CD4-positive, alpha-beta T cell treated with Interleukin-6 for 4 hours (primary cell): ENCODE results near the gene MEIOSIN.

Experiments
- DNase-seq: peaks from one replicate; pipeline ENCODE4 v3.0.0-alpha.2; 2020; ENCODE audit warnings: mixed read lengths

The MEIOSIN gene

GRCh38 chr19:45764945-45765701 lies 31.9 kb downstream of the MEIOSIN start:
- no peak for DNase-seq

GRCh38 chr19:45765702-45766295 lies 32.6 kb downstream of the MEIOSIN start:
- DNase-seq, result no peak

DNA sequence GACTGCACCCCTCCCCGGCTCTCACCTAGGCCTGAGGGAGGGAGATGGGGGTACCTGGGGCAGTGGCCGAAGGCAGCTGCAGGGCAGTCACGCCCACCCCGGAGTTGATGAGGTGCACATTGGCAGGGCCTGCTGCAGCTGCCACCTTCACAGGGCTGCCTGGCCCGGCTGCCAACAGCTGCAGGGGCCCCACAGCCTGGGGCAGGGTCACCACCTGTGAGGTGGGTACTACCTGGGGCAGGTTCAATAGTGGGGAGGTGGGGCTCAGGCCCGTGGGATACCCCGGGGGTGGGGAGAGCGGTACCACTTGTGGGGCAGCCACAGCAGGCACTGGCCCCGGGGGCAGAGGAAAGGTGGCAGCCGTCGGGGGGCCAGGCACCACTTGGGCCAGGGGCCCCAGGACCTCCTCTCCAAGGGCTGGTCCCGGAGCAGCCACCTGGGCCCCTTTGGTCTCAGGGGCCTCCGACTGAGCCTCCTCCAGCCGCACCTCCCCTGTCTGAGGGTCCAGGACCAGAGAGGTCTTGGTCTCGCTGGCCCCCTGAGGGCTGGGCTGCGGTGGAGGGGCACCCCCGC lies 33.1 kb downstream of the MEIOSIN start:
- DNase-seq, result no peak

GRCh38 chr19:45766869-45767346 lies 33.7 kb downstream of the MEIOSIN start:
- DNase-seq, result no peak

DNA sequence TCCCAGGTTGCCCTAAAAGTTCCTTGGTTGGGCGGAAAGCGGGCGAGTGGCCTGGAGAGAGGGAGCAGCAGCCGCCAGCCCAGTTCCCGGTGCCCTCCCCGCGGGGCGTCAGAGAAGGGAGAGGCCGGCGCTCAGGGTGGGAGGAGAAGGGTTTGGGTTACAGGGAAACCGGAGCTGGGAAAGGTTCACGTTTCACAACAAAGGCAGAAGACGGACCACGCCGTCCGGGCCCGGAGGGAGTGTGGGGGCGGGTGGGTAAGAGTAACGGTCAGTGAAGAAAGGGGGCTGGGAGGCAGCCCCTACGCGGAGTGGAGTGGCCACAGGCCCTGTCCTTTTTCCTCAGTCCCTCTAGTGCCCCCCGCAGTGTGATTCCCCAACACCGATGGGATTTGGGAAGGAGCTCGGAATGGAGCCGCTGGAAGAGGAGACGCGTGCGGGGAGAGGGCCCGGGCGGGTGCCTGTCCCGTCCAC lies 34.2 kb downstream of the MEIOSIN start:
- DNase-seq, result no peak

GRCh38 chr19:45767881-45768654 lies 34.8 kb downstream of the MEIOSIN start:
- peak; percentile 14 for DNase-seq

DNA sequence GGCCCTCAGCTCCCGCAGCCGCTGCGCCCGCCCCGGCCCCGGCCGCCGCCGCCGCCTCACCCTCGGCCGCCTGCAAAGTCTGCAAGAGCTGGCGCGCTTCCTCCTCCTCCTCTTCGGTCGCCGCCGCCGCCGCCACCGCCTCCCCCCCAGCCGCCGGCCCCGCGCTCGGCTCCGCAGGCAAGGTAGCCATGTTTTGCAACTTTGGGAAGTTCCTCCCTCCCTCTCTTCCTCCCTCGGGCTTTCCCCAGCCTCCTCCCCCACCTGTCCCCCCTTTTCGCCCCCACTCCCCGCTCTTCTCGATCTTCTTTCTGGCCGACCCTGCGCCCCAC lies 35.4 kb downstream of the MEIOSIN start:
- DNase-seq, result peak; percentile 49

DNA sequence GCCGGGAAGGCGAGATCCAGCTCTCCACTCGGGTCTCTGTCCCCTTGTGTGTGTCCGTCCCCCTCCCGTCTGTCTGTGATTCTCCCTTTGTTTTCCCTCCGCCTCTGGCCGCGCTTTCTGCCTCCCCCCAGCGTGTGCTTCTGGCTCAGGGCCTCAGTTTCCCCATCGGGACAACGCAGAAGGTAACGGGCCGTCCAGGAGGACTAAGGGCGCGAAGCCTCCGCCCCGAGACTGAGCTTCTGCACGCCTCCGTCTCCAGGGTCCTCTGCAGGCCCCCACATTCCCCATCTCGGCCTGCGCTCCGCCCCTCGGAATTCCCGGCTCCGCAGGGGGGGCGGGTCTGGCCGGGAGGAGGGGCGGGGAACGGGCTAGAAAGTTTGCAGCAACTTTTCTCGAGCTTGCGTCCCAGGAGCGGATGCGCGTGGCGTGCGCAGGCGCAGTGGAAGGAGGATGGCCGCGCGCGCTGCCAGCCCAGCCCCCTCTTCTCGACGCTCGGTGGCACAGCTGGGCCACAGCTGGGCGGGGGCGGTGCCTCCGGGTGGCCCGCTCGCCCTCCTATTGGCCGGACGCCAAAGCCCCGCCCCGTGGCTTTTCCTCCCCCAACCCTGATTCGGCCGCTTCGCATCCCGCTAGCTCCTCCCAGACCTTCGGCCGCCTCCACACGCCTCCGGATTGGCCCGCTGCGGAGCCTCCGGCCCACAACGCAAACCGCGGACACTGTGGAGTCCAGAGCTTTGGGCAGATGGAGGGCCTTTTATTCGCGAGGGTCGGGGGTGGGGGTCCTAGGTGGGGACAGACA lies 35.9 kb downstream of the MEIOSIN start, which contains the start of gene SIX5:
SIX5 (minus strand) TSS at position 269 of the 799 bp plus-strand sequence. CDS start 408 bp downstream, outside the sequence.
- DNase-seq, result peak; percentile 94

DNA sequence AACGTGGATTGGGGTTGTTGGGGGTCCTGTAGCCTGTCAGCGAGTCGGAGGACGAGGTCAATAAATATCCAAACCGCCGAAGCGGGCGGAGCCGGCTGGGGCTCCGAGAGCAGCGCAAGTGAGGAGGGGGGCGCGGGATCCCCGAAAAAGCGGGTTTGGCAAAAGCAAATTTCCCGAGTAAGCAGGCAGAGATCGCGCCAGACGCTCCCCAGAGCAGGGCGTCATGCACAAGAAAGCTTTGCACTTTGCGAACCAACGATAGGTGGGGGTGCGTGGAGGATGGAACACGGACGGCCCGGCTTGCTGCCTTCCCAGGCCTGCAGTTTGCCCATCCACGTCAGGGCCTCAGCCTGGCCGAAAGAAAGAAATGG lies 36.6 kb downstream of the MEIOSIN start:
- DNase-seq, result no peak

DNA sequence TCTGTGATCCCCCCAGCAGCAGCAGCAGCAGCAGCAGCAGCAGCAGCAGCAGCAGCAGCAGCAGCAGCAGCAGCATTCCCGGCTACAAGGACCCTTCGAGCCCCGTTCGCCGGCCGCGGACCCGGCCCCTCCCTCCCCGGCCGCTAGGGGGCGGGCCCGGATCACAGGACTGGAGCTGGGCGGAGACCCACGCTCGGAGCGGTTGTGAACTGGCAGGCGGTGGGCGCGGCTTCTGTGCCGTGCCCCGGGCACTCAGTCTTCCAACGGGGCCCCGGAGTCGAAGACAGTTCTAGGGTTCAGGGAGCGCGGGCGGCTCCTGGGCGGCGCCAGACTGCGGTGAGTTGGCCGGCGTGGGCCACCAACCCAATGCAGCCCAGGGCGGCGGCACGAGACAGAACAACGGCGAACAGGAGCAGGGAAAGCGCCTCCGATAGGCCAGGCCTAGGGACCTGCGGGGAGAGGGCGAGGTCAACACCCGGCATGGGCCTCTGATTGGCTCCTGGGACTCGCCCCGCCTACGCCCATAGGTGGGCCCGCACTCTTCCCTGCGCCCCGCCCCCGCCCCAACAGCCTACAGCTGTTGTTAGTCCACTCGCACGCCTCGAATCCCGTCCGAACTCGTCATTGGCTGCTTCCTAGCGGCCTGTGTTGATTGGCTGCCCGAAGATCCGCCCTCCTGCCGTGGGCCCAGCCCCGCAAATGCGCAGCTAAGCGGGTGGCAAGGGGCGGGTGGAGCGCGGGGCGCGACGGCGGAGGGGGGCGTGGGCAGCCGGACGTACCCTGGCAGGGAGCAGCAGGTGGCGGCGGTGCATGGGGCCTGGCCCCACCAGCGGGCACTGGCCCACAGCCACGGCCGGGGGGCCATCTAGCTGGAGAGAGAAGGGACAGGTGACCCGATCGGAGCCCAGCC lies 37.2 kb downstream of the MEIOSIN start:
- DNase-seq, result peak; percentile 92

DNA sequence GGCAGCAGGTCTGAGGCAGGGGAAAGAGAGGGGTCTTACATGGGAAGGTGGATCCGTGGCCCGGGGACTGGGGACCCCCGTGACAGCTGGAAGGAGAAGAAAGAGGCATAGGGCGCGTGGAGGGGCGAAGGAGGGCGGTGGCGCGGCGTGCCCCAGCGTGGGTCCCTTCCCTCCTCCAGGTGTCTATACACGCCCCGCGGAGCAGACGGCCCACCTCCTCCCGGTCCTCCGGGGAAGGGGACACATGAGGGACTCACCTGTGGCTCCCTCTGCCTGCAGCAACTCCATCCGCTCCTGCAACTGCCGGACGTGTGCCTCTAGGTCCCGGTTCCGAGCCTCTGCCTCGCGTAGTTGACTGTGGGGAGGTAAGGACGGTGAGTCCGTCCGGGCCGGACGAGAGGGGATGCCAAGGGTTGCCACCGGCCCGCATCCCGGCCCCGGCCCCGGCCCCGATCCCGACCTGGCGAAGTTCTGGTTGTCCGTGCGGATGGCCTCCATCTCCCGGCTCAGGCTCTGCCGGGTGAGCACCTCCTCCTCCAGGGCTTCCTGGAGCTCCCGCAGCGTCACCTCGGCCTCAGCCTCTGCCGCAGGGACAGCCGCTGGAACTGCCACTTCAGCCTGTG lies 38.2 kb downstream of the MEIOSIN start:
- no peak for DNase-seq

- DNase-seq, result no peak
Observed at GRCh38 chr19:45772130-45772840, 39.0 kb downstream of the MEIOSIN start.

DNA sequence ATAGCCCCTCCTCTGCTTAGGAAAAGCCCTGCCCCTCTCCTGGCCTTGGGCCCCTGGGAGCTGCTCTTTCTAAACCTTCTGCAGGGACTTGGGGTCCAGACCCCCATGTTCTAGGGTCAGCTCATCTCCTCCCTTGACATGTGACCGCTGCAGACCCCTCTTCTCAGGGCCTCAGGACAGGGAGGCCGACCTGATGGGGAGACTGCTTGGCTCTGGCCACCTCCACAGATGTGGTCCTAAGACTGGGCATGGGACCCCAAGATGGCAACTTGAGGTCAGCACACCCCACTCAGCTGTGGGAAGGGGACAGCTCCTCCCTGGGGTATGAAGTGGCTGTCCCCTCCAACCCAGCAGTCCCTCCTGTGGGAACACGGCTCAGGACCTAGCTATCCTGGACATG lies 39.7 kb downstream of the MEIOSIN start:
- DNase-seq, result no peak

DNA sequence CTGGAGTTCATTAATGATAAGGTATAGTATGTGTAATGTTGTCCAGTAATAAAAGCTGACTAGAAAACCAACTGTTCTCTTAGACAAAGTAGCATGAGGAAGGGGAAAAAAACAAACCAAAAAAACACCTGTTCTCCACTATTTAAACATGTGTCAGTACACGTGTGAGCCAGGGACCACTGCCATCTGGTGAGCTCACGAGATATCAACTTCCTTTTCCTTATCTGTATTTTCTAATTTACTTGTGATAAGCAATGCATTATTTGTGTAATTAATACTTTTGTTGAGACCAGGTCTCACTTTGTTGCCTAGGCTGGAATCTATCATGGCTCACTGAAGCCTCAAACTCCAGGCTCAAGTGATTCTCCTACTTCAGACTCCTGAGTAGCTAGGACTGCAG lies 40.1 kb downstream of the MEIOSIN start:
- no peak for DNase-seq

GRCh38 chr19:45774765-45775164 lies 41.5 kb downstream of the MEIOSIN start:
- no peak for DNase-seq

- no peak for DNase-seq
Observed at GRCh38 chr19:45777395-45777961, 44.2 kb downstream of the MEIOSIN start.

DNA sequence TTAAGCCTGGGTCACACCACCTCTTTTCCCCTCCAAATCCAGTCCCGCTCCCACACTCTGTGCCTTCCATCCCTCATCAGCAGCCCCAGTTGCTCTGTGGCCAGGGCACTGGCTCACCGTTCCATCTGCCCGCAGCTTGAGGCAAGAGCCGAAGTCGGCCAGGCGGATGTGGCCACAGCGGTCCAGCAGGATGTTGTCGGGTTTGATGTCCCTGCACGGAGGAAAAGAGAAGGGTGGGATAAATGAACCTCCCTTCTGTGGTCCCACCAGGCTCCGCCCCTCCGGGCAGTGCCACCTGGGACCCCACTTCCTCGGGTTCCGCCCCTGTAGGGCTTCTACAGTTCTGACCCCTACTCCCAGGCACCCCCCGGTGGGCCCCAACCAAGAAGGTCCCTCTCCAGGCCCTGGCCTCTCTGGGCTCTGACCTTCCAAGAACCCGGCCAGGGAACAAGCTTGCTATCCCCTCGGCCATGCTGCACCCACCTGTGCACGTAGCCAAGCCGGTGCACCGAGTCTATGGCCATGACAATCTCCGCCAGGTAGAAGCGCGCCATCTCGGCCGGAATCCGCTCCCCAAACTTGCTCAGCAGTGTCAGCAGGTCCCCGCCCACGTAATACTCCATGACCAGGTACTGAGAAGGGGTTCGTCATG lies 44.9 kb downstream of the MEIOSIN start:
- DNase-seq, result no peak

DNA sequence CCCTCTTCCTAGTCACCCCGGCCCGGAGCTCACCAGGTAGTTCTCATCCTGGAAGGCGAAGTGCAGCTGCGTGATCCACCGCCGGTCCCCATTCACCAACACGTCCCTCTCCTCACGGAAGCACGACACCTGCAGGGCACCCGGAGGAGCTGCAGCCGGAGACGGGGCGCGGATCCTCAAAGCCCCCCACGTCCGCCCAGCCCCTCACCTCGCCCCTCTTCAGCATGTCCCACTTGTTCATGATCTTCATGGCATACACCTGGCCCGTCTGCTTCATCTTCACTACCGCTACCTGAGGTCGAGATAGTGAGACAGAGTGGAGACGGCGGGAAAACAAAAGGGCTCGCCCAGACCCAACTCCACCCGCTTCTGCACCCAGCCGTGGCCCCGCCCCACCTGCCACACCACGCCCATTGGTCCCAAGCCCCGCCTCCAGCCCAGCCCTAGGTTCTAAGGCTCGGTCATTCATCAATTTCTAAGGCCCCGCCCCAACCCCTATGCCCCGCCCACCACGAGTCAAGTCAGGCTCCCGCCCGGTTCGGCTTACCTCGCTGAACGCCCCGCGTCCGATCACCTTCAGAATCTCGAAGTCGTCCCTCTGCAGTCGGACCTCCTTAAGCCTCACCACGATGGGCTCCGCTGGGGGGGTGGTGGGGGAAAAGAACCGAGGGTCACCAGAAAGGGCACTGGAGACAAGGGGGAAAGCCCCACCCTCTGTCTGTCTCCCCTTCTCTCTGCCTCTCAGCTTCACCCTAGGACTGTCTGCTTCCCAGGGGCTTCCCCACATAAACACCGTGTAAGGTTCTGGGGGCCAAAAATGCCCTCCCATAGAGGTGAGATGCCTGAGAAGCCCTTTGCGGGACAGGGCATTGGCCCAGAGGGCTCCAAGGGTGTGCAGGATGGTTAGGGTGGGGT lies 46.2 kb downstream of the MEIOSIN start:
- DNase-seq, result peak; percentile 77
